ENCODE measurements around the gene PLXNB3. TPM values are rescaled to one million over a fixed set of nuclear protein-coding genes. Genes with fewer than 3 reads are reported as not detected.

PLXNB3 gene
- total and polyA plus RNA-seq, 7 donors = 0.60 to 50.1 (median 11.2) TPM; not detected in 1

- H3K9me3 ChIP-seq = no peaks in the 10 kb centered on the region
- H3K27ac ChIP-seq = no peak overlapping the region
- TF ChIP-seq POLR2A (IDR thresholded peaks at IDR 0.05) (no peak), POLR2AphosphoS5 (IDR thresholded peaks at IDR 0.05) (no peak), EP300 (IDR thresholded peaks at IDR 0.05) (no peak), CTCF (IDR thresholded peaks at IDR 0.05) (no peak)
- peaks cover 0 to 8% (median 6%) of the 10 kb centered on the region in 4 donors for H3K4me1 ChIP-seq
- no peaks in the 10 kb centered on the region for H3K27me3 ChIP-seq
- H3K36me3 ChIP-seq = peaks cover 0 to 22% (median 8%) of the 10 kb centered on the region in 4 donors
- no peak overlapping the region for H3K4me3 ChIP-seq
- whole genome bisulfite sequencing, 2 donors = 86 to 89% methylated on average over 7 of the region's 7 CpGs
- intact Hi-C loops (cut with DNase I) = no loop called here
- DNase-seq = no peak
Observed at GRCh38 chrX:153800746-153801145, 36.7 kb downstream of the PLXNB3 start.

DNA sequence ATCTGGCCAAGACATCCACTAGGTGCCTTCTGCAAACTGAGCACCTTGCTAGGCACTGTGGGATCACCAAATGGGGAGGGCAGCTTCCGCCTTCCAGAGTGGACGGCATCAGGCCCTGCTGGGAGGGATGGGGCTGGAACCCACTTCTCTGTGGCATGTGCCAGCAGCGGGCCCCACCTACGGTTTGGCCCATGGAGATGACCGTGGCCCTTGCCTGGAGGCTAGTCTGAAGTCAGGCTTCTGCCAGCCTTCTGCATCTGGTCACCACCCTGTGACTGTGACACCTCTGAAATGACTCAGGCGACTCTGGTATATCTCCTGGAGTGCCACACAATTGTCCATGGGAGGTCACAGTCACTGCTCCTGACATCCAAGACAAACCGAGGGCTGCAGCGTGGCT is 37.6 kb downstream of the PLXNB3 start:
- TF ChIP-seq EP300 (IDR thresholded peaks at IDR 0.05) (no peak), POLR2A (IDR thresholded peaks at IDR 0.05) (no peak), CTCF (IDR thresholded peaks at IDR 0.05) (no peak), POLR2AphosphoS5 (IDR thresholded peaks at IDR 0.05) (no peak)
- intact Hi-C loops (cut with DNase I) = no loop called here

DNA sequence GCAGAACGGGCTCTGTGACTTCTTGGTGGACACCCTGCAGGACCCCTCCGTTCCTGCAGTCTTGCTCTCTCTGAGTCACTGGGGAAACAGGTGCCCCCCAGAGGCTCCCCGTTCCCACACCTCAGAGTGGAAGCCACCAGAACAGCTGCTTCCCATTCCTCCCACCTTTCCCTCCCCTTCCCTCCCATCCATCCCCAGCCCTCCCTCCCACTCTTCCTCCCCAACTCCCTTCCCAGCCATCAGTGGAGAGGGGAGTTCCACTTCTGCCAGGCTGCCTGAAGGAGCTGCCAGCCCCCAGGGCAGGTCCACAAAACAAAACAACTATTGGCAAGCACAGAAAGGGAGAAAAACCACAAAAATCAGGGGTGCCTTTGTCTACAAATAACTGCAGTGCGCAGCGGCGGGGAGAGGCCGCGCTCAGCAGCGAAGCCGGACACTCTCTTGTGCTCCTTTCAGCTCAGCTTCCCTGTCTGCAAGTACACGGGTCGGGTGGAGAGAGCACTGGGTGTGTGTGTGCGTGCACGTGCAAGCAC is 38.5 kb downstream of the PLXNB3 start:
- intact Hi-C loops (cut with DNase I) = no loop called here
- Histone ChIP-seq H3K36me3 (peaks cover 0 to 14% (median 4%) of the 10 kb centered on the region in 4 donors), H3K27me3 (no peaks in the 10 kb centered on the region), H3K9me3 (no peaks in the 10 kb centered on the region), H3K4me1 (no peaks in the 10 kb centered on the region), H3K4me3 (no peak overlapping the region), H3K27ac (no peak overlapping the region)
- DNase-seq = no peak
- 41 to 72% methylated on average over 14 of the region's 14 CpGs for WGBS, 2 donors
- TF ChIP-seq EP300 (IDR thresholded peaks at IDR 0.05) (no peak), POLR2AphosphoS5 (IDR thresholded peaks at IDR 0.05) (no peak), POLR2A (IDR thresholded peaks at IDR 0.05) (no peak), CTCF (IDR thresholded peaks at IDR 0.05) (no peak)

More for the DNA sequence above, 37.6 kb downstream of the PLXNB3 start:
- WGBS, 2 donors = 91 to 93% methylated on average over 8 of the region's 8 CpGs
- DNase-seq = no peak
- H3K36me3 ChIP-seq = peaks cover 0 to 22% (median 8%) of the 10 kb centered on the region in 4 donors
- H3K27me3 ChIP-seq = no peaks in the 10 kb centered on the region
- H3K4me3 ChIP-seq = no peak overlapping the region
- H3K4me1 ChIP-seq = no peaks in the 10 kb centered on the region
- H3K9me3 ChIP-seq = no peaks in the 10 kb centered on the region
- no peak overlapping the region for H3K27ac ChIP-seq

DNA sequence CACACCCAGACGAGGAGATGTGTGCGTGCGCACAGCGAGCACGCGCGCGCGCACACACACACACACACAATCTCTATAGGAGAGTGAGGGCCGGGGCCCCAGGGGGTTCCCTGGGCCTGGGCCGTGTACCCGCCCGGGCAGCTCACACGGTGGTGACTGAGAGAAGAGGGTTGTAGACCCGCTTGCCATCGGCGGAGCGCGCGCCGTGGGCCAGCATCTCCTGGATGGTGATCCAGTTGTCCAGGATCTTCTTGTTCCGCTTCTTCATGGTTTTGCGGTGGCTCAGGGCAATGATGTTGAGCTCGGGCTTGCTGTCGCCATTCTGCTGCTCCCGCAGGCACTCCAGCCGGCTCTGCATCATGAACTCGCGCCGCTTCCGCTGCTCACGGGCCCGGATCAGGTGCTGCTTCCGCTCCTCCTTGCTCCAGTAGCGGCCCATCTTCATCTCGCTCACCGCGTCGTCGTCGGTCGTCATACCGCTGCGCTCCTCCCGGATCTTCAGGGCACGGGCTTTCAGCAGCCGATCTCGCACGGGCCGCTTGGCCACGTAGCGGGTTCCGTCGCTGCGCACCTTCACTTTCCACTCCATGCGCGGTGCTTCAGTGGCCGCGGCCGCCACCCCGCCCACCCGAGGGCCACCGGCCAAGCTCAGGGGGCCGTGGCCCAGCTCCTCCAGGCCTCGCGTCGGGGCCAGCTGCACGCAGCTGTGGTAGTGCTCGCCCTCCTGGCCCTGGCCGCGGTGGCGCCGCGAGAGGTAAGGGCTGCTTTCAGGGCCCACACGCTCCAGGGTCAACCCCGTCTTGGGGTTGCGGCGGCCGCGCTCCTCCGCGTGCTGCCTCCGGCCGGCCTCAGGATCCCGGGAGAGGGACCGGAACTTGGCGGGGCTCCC is 39.4 kb downstream of the PLXNB3 start:
- H3K27me3 ChIP-seq = no peaks in the 10 kb centered on the region
- no peak overlapping the region for H3K27ac ChIP-seq
- no peaks in the 10 kb centered on the region for H3K4me1 ChIP-seq
- TF ChIP-seq POLR2A (IDR thresholded peaks at IDR 0.05) = no peak
- TF ChIP-seq POLR2AphosphoS5 (IDR thresholded peaks at IDR 0.05) = no peak
- TF ChIP-seq CTCF (IDR thresholded peaks at IDR 0.05) = no peak
- TF ChIP-seq EP300 (IDR thresholded peaks at IDR 0.05) = no peak
- no peak overlapping the region for H3K4me3 ChIP-seq
- H3K36me3 ChIP-seq = peaks cover 0 to 6% (median under 1%) of the 10 kb centered on the region in 4 donors
- 96 to 97% methylated on average over 87 of the region's 87 CpGs for WGBS, 2 donors
- intact Hi-C loops (cut with DNase I) = no loop called here
- DNase-seq = peak; percentile 48
- H3K9me3 ChIP-seq = no peaks in the 10 kb centered on the region
